Measurements from ENCODE around the gene TRIM66. TPM values are rescaled to one million over a fixed set of nuclear protein-coding genes. Genes with fewer than 3 reads are reported as not detected.

The TRIM66 gene
- total RNA-seq, 3 donors from 2014 or later = 9.6 to 21.3 (median 15.9) TPM

- intact Hi-C loops (cut with DNase I, micrococcal nuclease) = no loop called here
- ATAC-seq = no peak
- Histone ChIP-seq H3K9me3 (no peaks in the 10 kb centered on the region), H3K36me3 (ENCODE audit: low read depth) (no peaks in the 10 kb centered on the region), H3K4me3 (no peak overlapping the region), H3K4me1 (ENCODE audit: low read depth) (peaks cover 8% of the 10 kb centered on the region)
- DNase-seq = no peak
- no peak for TF ChIP-seq CTCF (IDR thresholded peaks at IDR 0.05)
These were observed 46.6 kb upstream of the TRIM66 start for GRCh38 chr11:8729067-8729466.

GRCh38 chr11:8728563-8728962 lies 46.1 kb upstream of the TRIM66 start:
- H3K4me3 ChIP-seq = no peak overlapping the region
- H3K36me3 ChIP-seq (ENCODE audit: low read depth) = no peaks in the 10 kb centered on the region
- no peak for DNase-seq
- H3K9me3 ChIP-seq = no peaks in the 10 kb centered on the region
- TF ChIP-seq CTCF (IDR thresholded peaks at IDR 0.05) = no peak
- H3K4me1 ChIP-seq (ENCODE audit: low read depth) = peaks cover 8% of the 10 kb centered on the region
- ATAC-seq = no peak
- intact Hi-C loops (cut with DNase I, micrococcal nuclease) = no loop called here

GRCh38 chr11:8726395-8726794 lies 43.9 kb upstream of the TRIM66 start:
- intact Hi-C loops (cut with DNase I, micrococcal nuclease) = no loop called here

GRCh38 chr11:8724682-8725081 lies 42.2 kb upstream of the TRIM66 start:
- Histone ChIP-seq H3K9me3 (no peaks in the 10 kb centered on the region), H3K4me1 (ENCODE audit: low read depth) (peaks cover 32% of the 10 kb centered on the region), H3K4me3 (no peak overlapping the region), H3K36me3 (ENCODE audit: low read depth) (no peaks in the 10 kb centered on the region)
- TF ChIP-seq CTCF (IDR thresholded peaks at IDR 0.05) = no peak
- intact Hi-C loops (cut with DNase I, micrococcal nuclease) = no loop called here
- DNase-seq (peak in 1 of 3 donors; percentile 19), ATAC-seq (no peak)

More at GRCh38 chr11:8726395-8726794, 43.9 kb upstream of the TRIM66 start:
- Histone ChIP-seq H3K9me3 (no peaks in the 10 kb centered on the region), H3K4me1 (ENCODE audit: low read depth) (peaks cover 19% of the 10 kb centered on the region), H3K36me3 (ENCODE audit: low read depth) (no peaks in the 10 kb centered on the region), H3K4me3 (no peak overlapping the region)
- DNase-seq = no peak
- no peak for ATAC-seq
- no peak for TF ChIP-seq CTCF (IDR thresholded peaks at IDR 0.05)

- ATAC-seq (no peak), DNase-seq (no peak)
- no peak overlapping the region for H3K4me3 ChIP-seq
- intact Hi-C loops (cut with DNase I, micrococcal nuclease) = no loop called here
- H3K4me1 ChIP-seq (ENCODE audit: low read depth) = peaks cover 32% of the 10 kb centered on the region
- TF ChIP-seq CTCF (IDR thresholded peaks at IDR 0.05) = no peak
- H3K36me3 ChIP-seq (ENCODE audit: low read depth) = no peaks in the 10 kb centered on the region
- no peaks in the 10 kb centered on the region for H3K9me3 ChIP-seq
These were observed 41.2 kb upstream of the TRIM66 start for GRCh38 chr11:8723711-8724110.

GRCh38 chr11:8722809-8723208 lies 40.3 kb upstream of the TRIM66 start:
- intact Hi-C loops (cut with DNase I, micrococcal nuclease) = no loop called here
- Histone ChIP-seq H3K4me3 (no peak overlapping the region), H3K36me3 (ENCODE audit: low read depth) (no peaks in the 10 kb centered on the region), H3K9me3 (no peaks in the 10 kb centered on the region), H3K4me1 (ENCODE audit: low read depth) (peaks cover 32% of the 10 kb centered on the region)
- no peak for TF ChIP-seq CTCF (IDR thresholded peaks at IDR 0.05)
- no peak for DNase-seq
- no peak for ATAC-seq

Measured in mucosa of descending colon (tissue), 3 donors.